Spleen (tissue), 7 donors: Measurements from ENCODE around the gene TTLL9.

Source experiments
- CTCF ChIP-seq, 11 experiments: fragments of 200-600 bp in 7 of 11; fragments of 450-650 bp in 4 of 11; sonication (generic) in 4 of 11; IDR thresholded peaks in 8 of 11; conservative IDR thresholded peaks in 3 of 11; 1 replicate in 7 of 11; 2 replicates in 4 of 11; pipeline versions ENCODE4 v1.4.0 to v1.8.0; 2016 to 2021; ENCODE audit warnings: antibody characterized with exemption in 11 of 11, inconsistent platforms in 4 of 11, mild to moderate bottlenecking in 1 of 11
- POLR2A ChIP-seq, 3 donors: fragments of 450-650 bp; IDR thresholded peaks; one replicate each; pipeline ENCODE4 v1.5.1; 2017; ENCODE audit warnings: antibody characterized with exemption in 3 of 3, mild to moderate bottlenecking in 1 of 3
- POLR2AphosphoS5 ChIP-seq, 3 donors: sonication (generic); formaldehyde crosslinking; IDR thresholded peaks; one replicate each; pipeline ENCODE4 v1.5.1; 2017; ENCODE audit warnings: antibody characterized with exemption in 3 of 3
- donor health status: DM: no; HTN: no; CAD: no; lungs with moderate emphysema.
- donor health status: DM: no; HTN: no; CAD: no.
- donor health status: DM: no; HTN: no; CAD: no.

GRCh38 chr20:31831771-31832306 lies 38.6 kb upstream of the TTLL9 start:
- no peak for TF ChIP-seq CTCF (IDR thresholded peaks at IDR 0.05 in 8 of 11, conservative IDR thresholded peaks at IDR 0.05 in 3 of 11)
- no peak for TF ChIP-seq POLR2AphosphoS5 (IDR thresholded peaks at IDR 0.05)
- TF ChIP-seq POLR2A (IDR thresholded peaks at IDR 0.05) = no peak
